ENCODE results near the gene WDR64.

The WDR64 gene

GRCh38 chr1:241652012-241652411 is at the start of gene WDR64:
Gene WDR64, plus strand, starts transcription at chr1:241652281. Its CDS starts 204 bp downstream, at chr1:241652485.
- DNase-seq (ENCODE audit: low spot score) = no peak

GRCh38 chr1:241603731-241604245 is 48.3 kb upstream of the WDR64 start:
- DNase-seq (ENCODE audit: low spot score) = no peak

GRCh38 chr1:241605146-241605805 is 46.8 kb upstream of the WDR64 start:
- DNase-seq (ENCODE audit: low spot score) = no peak

- no peak for DNase-seq (ENCODE audit: low spot score)
These were observed 45.5 kb upstream of the WDR64 start for GRCh38 chr1:241606544-241606943.

GRCh38 chr1:241607497-241607896 is 44.6 kb upstream of the WDR64 start:
- DNase-seq (ENCODE audit: low spot score) = no peak

GRCh38 chr1:241608379-241609033 is 43.6 kb upstream of the WDR64 start:
- DNase-seq (ENCODE audit: low spot score) = no peak

GRCh38 chr1:241610056-241610815 is 41.8 kb upstream of the WDR64 start:
- no peak for DNase-seq (ENCODE audit: low spot score)

- peak; percentile 56 for DNase-seq (ENCODE audit: low spot score)
These were observed 41.0 kb upstream of the WDR64 start for GRCh38 chr1:241611063-241611462.

- no peak for DNase-seq (ENCODE audit: low spot score)
These were observed 40.3 kb upstream of the WDR64 start for GRCh38 chr1:241611736-241612135.

GRCh38 chr1:241612533-241613477 is 39.3 kb upstream of the WDR64 start:
- DNase-seq (ENCODE audit: low spot score) = peak; percentile 22

GRCh38 chr1:241614144-241614543 is 37.9 kb upstream of the WDR64 start:
- DNase-seq (ENCODE audit: low spot score) = no peak

- no peak for DNase-seq (ENCODE audit: low spot score)
These were observed 37.5 kb upstream of the WDR64 start for GRCh38 chr1:241614572-241614971.

- no peak for DNase-seq (ENCODE audit: low spot score)
These were observed 36.8 kb upstream of the WDR64 start for GRCh38 chr1:241615043-241615974.

GRCh38 chr1:241617426-241617825 is 34.7 kb upstream of the WDR64 start:
- no peak for DNase-seq (ENCODE audit: low spot score)

GRCh38 chr1:241622669-241623068 is 29.4 kb upstream of the WDR64 start:
- no peak for DNase-seq (ENCODE audit: low spot score)

- no peak for DNase-seq (ENCODE audit: low spot score)
These were observed 27.1 kb upstream of the WDR64 start for GRCh38 chr1:241624935-241625334.

- DNase-seq (ENCODE audit: low spot score) = no peak
These were observed 24.4 kb upstream of the WDR64 start for GRCh38 chr1:241627453-241628259.

GRCh38 chr1:241630005-241630404 is 22.1 kb upstream of the WDR64 start:
- no peak for DNase-seq (ENCODE audit: low spot score)

- DNase-seq (ENCODE audit: low spot score) = no peak
These were observed 21.6 kb upstream of the WDR64 start for GRCh38 chr1:241630476-241630875.

- DNase-seq (ENCODE audit: low spot score) = no peak
These were observed 21.2 kb upstream of the WDR64 start for GRCh38 chr1:241630899-241631298.

Measured in putamen (tissue), 1 donor.